K562 (cell line): Measurements from ENCODE around the gene PCDH19. TPM values are rescaled to one million over a fixed set of nuclear protein-coding genes. Genes with fewer than 3 reads are reported as not detected.

ENCODE experiments used
- ATAC-seq: fragments of 200-7000 bp; cut with Tn5 transposase; 3 replicates; pipeline ENCODE4 v1.9.1; 2020; ENCODE audit warnings: moderate library complexity
- BruUV-seq: library from RNA; stranded (reverse); fragments of 400-500 nt; replicated peaks from 2 replicates; lab custom pipeline; 2021; lab: Mats Ljungman, UMichigan
- CTCF ChIA-PET: fragments of 300-600 bp; formaldehyde crosslinking; extraction: SDS; loops from one replicate; lab custom pipeline; 2021; ENCODE audit warnings: low intra/inter-chr PET ratio; lab: Yijun Ruan, JAX
- POLR2A ChIA-PET: fragments of 300-600, 350-650 bp; sonication (Branson Sonifier 250); formaldehyde crosslinking; extraction: SDS; loops from one replicate; lab custom pipeline; 2021; ENCODE audit warnings: antibody characterized with exemption, inconsistent platforms; lab: Yijun Ruan, JAX
- DNase-seq, 4 experiments: peaks; one replicate each; pipeline versions ENCODE4 v3.0.0 to v3.0.0-alpha.2; 2011 to 2018; ENCODE audit warnings: low spot score in 3 of 4, mixed read lengths in 3 of 4; ENCODE audit errors: extremely low read depth in 1 of 4
- FAIRE-seq: peaks from 2 replicates; lab custom pipeline; 2011; peaks lifted over from hg19 to GRCh38; lab: Jason Lieb, UNC
- H2AFZ ChIP-seq: 2 replicates; pipeline ENCODE4 v1.6.0; 2011; ENCODE audit warnings: low read depth, low read length, control low read depth, inconsistent platforms
- H3K27ac ChIP-seq: fragments of 200-600 bp; 3 replicates; pipeline ENCODE4 v1.8.0; 2011; ENCODE audit warnings: low read depth, mild to moderate bottlenecking, control low read depth, inconsistent platforms, low read length, moderate library complexity, mixed read lengths; ENCODE audit errors: extremely low read depth
- H3K27me3 ChIP-seq, 2 experiments: fragments of 300-600 bp in 1 of 2; 2 replicates in 1 of 2; 3 replicates in 1 of 2; pipeline versions ENCODE4 v1.6.0 to v1.8.0; 2011; ENCODE audit warnings: inconsistent platforms in 2 of 2, low read length in 2 of 2, mild to moderate bottlenecking in 1 of 2, mixed read lengths in 1 of 2, moderate library complexity in 1 of 2; ENCODE audit not compliant: control insufficient read depth in 2 of 2, insufficient read depth in 2 of 2
- H3K36me3 ChIP-seq: fragments of 300-600 bp; 3 replicates; pipeline ENCODE4 v1.8.0; 2011; ENCODE audit warnings: mild to moderate bottlenecking, low read length, inconsistent platforms; ENCODE audit not compliant: control insufficient read depth, insufficient read depth
- H3K4me1 ChIP-seq, 2 experiments: fragments of 200-600 bp in 1 of 2; replicated peaks in 1 of 2; 2 replicates in 1 of 2; 3 replicates in 1 of 2; pipeline versions ENCODE4 v1.5.1 to v1.8.0; 2011; ENCODE audit warnings: inconsistent platforms in 2 of 2, low read length in 2 of 2, mild to moderate bottlenecking in 1 of 2, mixed read lengths in 1 of 2, moderate library complexity in 1 of 2; ENCODE audit not compliant: control insufficient read depth in 2 of 2, insufficient read depth in 2 of 2
- H3K4me2 ChIP-seq: 2 replicates; pipeline ENCODE4 v1.6.1; 2011; ENCODE audit warnings: low read length, control low read depth, inconsistent platforms, mixed read lengths; ENCODE audit not compliant: insufficient read depth
- H3K4me3 ChIP-seq: fragments of 200-600 bp; sonication (generic), shearing (Covaris generic); 2 replicates; pipeline ENCODE4 v1.5.1; 2016; ENCODE audit warnings: control low read depth, inconsistent platforms
- H3K79me2 ChIP-seq: fragments of 200-600 bp; 3 replicates; pipeline ENCODE4 v1.8.0; 2011; ENCODE audit warnings: low read length, inconsistent platforms; ENCODE audit not compliant: control insufficient read depth, insufficient read depth
- H3K9ac ChIP-seq, 2 experiments: 2 replicates each; pipeline versions ENCODE4 v1.6.0 to v1.6.1; 2011; ENCODE audit warnings: low read depth in 2 of 2, low read length in 2 of 2, control low read depth in 1 of 2, inconsistent platforms in 1 of 2, mild to moderate bottlenecking in 1 of 2, mixed read lengths in 1 of 2; ENCODE audit not compliant: insufficient read depth in 1 of 2
- H3K9me1 ChIP-seq: one replicate; pipeline ENCODE4 v1.6.0; 2011; ENCODE audit warnings: inconsistent platforms, mild to moderate bottlenecking, low read length, moderate library complexity; ENCODE audit not compliant: control insufficient read depth, insufficient read depth
- H3K9me3 ChIP-seq: replicated peaks from 2 replicates; pipeline ENCODE4 v1.5.1; 2011; ENCODE audit warnings: low read depth, low read length, inconsistent platforms; ENCODE audit not compliant: control insufficient read depth, insufficient read depth
- H4K20me1 ChIP-seq: replicated peaks from 2 replicates; pipeline ENCODE4 v1.6.1; 2011; ENCODE audit warnings: low read length, inconsistent platforms, mixed read lengths; ENCODE audit not compliant: control insufficient read depth, insufficient read depth
- CCAR2 ChIP-seq: fragments of 200-400 bp; formaldehyde crosslinking; IDR thresholded peaks from 2 replicates; pipeline ENCODE4 v1.6.1; 2017; ENCODE audit warnings: mild to moderate bottlenecking, low read depth, low read length
- ETV5 ChIP-seq: sonication (generic); formaldehyde crosslinking; IDR thresholded peaks from 2 replicates; pipeline ENCODE4 v1.4.0; 2020; ENCODE audit warnings: low read depth, mild to moderate bottlenecking, missing genetic modification reagents
- GABPB1 ChIP-seq: sonication (generic); formaldehyde crosslinking; IDR thresholded peaks from 2 replicates; pipeline ENCODE4 v1.8.0; 2022; ENCODE audit warnings: mild to moderate bottlenecking, missing genetic modification reagents
- KLF6 ChIP-seq: fragments of 250-450 bp; sonication (Bioruptor Pico); IDR thresholded peaks from 2 replicates; pipeline ENCODE4 v1.4.0; 2020; ENCODE audit warnings: mild to moderate bottlenecking, moderate library complexity, borderline replicate concordance
- RAD51 ChIP-seq: fragments of 450-650 bp; IDR thresholded peaks from 2 replicates; pipeline ENCODE4 v1.7.1; 2016; ENCODE audit warnings: low read depth, mild to moderate bottlenecking, borderline replicate concordance
- ZNF75A ChIP-seq: fragments of 450-650 bp; formaldehyde crosslinking; IDR thresholded peaks from 2 replicates; pipeline ENCODE4 v1.4.0; 2020; ENCODE audit warnings: mild to moderate bottlenecking
- WGBS: fragments of 100-300 bp; shearing (Covaris generic); methylation state at CpG from one replicate; pipeline ENCODE4 v1.1.6; 2016; ENCODE audit warnings: low coverage, mixed read lengths; ENCODE audit not compliant: insufficient coverage; ENCODE audit errors: missing lambda C conversion rate; 5-methylcytosine and 5-hydroxymethylcytosine counted together
- in situ Hi-C: fragments of 300-500 bp; cut with MboI; formaldehyde crosslinking; loops from 4 replicates; pipeline ENCODE4 v1.15.0; 2018; ENCODE audit warnings: inconsistent platforms, mixed read lengths
- intact Hi-C: fragments of 100-400 bp; cut with micrococcal nuclease; formaldehyde crosslinking; loops from 2 replicates; pipeline ENCODE4 v1.14.2; 2022
- polyA plus RNA-seq, 8 experiments: library from polyadenylated mRNA; depleted of rRNA in 4 of 8; stranded (reverse) in 5 of 8; unstranded in 3 of 8; fragments of >200 nt; fragmentation: Nextera tagmentation in 2 of 8; fragmentation: Illumina TruSeq in 1 of 8; extraction: Ambion mirVana in 2 of 8; extraction: Trizol in 1 of 8; gene quantifications; 2 replicates each; pipeline versions ENCODE4 v1.2.1 to v1.2.3, GENCODE V29; 2011 to 2014; ENCODE audit warnings: inconsistent platforms in 1 of 8, missing spikeins in 1 of 8
- total RNA-seq, 7 experiments: library from RNA; depleted of rRNA in 6 of 7; stranded (reverse); fragments of >200 nt in 6 of 7; fragmentation: Illumina TruSeq in 2 of 7; extraction: Trizol in 2 of 7; gene quantifications; 2 replicates each; pipeline versions ENCODE4 v1.2.1 to v1.2.3, GENCODE V29; 2011 to 2021; ENCODE audit warnings: low replicate concordance in 1 of 7
- TF ChIP-seq, protein P1 (sequence below): sonication (generic); formaldehyde crosslinking; IDR thresholded peaks from 2 replicates; pipeline ENCODE4 v1.8.0; 2022; ENCODE audit warnings: mild to moderate bottlenecking, missing genetic modification reagents
- TF ChIP-seq, protein P2 (sequence below): IDR thresholded peaks from 2 replicates; pipeline ENCODE4 v1.6.1; 2016; ENCODE audit warnings: missing genetic modification characterization, missing compliant biosample characterization
- TF ChIP-seq, protein P3 (sequence below): sonication (generic); IDR thresholded peaks from 2 replicates; pipeline ENCODE4 v1.6.1; 2016
- TF ChIP-seq, protein P4 (sequence below): fragments of 450-650 bp; formaldehyde crosslinking; IDR thresholded peaks from 2 replicates; pipeline ENCODE4 v1.4.0; 2020; ENCODE audit warnings: mild to moderate bottlenecking, mixed read lengths

The PCDH19 gene
- total and polyA plus RNA-seq, 9 of the 15 experiments (the other 6 are each of a cell fraction or from before 2014, with no cell fraction given): not detected

DNA sequence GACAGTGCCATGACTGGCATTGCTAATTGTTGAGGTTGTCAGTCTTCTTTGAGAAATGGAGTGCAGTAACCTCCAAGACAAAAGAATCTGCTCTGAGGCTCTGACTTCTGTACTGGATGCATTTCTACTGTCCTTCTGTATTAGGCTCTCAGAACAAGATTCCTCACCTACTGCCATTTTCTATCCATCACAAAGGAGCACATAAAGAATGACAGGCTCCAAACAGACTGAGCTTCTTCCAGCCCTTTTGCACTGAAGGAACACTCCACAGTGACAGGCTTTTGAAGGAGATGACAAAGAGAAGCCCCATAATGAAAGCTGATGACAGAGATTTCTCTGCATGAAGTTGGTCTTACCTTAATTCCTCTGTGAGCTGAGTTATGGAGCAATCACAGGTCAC is 162.2 kb downstream of the PCDH19 start (continued):
- TF ChIP-seq, protein P1, sequence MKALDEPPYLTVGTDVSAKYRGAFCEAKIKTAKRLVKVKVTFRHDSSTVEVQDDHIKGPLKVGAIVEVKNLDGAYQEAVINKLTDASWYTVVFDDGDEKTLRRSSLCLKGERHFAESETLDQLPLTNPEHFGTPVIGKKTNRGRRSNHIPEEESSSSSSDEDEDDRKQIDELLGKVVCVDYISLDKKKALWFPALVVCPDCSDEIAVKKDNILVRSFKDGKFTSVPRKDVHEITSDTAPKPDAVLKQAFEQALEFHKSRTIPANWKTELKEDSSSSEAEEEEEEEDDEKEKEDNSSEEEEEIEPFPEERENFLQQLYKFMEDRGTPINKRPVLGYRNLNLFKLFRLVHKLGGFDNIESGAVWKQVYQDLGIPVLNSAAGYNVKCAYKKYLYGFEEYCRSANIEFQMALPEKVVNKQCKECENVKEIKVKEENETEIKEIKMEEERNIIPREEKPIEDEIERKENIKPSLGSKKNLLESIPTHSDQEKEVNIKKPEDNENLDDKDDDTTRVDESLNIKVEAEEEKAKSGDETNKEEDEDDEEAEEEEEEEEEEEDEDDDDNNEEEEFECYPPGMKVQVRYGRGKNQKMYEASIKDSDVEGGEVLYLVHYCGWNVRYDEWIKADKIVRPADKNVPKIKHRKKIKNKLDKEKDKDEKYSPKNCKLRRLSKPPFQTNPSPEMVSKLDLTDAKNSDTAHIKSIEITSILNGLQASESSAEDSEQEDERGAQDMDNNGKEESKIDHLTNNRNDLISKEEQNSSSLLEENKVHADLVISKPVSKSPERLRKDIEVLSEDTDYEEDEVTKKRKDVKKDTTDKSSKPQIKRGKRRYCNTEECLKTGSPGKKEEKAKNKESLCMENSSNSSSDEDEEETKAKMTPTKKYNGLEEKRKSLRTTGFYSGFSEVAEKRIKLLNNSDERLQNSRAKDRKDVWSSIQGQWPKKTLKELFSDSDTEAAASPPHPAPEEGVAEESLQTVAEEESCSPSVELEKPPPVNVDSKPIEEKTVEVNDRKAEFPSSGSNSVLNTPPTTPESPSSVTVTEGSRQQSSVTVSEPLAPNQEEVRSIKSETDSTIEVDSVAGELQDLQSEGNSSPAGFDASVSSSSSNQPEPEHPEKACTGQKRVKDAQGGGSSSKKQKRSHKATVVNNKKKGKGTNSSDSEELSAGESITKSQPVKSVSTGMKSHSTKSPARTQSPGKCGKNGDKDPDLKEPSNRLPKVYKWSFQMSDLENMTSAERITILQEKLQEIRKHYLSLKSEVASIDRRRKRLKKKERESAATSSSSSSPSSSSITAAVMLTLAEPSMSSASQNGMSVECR: no peak
- no peak for TF ChIP-seq ETV5 (CRISPR knock-in tag)

DNA sequence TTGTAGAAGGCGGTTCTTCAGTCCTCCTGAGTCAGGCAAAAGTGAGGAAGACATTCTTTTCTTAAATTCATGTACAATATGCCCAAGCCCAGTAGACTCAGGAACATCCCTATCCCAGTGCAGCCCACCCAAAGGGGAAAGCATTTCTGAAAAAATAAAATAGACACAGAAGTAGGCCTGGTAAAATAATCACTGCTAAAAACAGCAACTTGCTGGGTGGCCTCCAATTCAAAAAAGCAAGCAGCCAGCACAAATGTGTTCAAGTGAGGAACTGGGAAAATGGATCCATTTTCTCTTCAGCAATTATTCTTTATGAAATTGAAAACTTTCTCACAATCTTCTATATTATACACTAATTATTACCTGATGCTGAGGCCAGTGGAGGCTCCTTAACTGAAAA is 165.4 kb downstream of the PCDH19 start:
- Histone ChIP-seq H3K4me1 (no peaks in the 10 kb centered on the region), H3K79me2 (no peaks in the 10 kb centered on the region)
- in situ Hi-C loops: no loop called here
- TF ChIP-seq GABPB1 (no peak), CCAR2 (no peak), KLF6 (CRISPR knock-in tag) (no peak), RAD51 (no peak), ZNF75A (CRISPR knock-in tag) (no peak)
- TF ChIP-seq, protein P2, sequence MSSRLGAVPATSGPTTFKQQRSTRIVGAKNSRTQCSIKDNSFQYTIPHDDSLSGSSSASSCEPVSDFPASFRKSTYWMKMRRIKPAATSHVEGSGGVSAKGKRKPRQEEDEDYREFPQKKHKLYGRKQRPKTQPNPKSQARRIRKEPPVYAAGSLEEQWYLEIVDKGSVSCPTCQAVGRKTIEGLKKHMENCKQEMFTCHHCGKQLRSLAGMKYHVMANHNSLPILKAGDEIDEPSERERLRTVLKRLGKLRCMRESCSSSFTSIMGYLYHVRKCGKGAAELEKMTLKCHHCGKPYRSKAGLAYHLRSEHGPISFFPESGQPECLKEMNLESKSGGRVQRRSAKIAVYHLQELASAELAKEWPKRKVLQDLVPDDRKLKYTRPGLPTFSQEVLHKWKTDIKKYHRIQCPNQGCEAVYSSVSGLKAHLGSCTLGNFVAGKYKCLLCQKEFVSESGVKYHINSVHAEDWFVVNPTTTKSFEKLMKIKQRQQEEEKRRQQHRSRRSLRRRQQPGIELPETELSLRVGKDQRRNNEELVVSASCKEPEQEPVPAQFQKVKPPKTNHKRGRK (tag): no peak
- TF ChIP-seq, protein P3, sequence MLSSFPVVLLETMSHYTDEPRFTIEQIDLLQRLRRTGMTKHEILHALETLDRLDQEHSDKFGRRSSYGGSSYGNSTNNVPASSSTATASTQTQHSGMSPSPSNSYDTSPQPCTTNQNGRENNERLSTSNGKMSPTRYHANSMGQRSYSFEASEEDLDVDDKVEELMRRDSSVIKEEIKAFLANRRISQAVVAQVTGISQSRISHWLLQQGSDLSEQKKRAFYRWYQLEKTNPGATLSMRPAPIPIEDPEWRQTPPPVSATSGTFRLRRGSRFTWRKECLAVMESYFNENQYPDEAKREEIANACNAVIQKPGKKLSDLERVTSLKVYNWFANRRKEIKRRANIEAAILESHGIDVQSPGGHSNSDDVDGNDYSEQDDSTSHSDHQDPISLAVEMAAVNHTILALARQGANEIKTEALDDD: no peak
- TF ChIP-seq, protein P4, sequence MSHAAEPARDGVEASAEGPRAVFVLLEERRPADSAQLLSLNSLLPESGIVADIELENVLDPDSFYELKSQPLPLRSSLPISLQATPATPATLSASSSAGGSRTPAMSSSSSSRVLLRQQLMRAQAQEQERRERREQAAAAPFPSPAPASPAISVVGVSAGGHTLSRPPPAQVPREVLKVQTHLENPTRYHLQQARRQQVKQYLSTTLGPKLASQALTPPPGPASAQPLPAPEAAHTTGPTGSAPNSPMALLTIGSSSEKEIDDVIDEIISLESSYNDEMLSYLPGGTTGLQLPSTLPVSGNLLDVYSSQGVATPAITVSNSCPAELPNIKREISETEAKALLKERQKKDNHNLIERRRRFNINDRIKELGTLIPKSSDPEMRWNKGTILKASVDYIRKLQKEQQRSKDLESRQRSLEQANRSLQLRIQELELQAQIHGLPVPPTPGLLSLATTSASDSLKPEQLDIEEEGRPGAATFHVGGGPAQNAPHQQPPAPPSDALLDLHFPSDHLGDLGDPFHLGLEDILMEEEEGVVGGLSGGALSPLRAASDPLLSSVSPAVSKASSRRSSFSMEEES (CRISPR knock-in tag): no peak
- TF ChIP-seq, all 486 proteins: peak for 0
- FAIRE-seq (no peak), DNase-seq (no peak), ATAC-seq (no peak)
- Histone ChIP-seq H3K27ac (no peak overlapping the region), H4K20me1 (no peaks in the 10 kb centered on the region), H3K9me3 (no peaks in the 10 kb centered on the region), H3K27me3 (no peaks in the 10 kb centered on the region), H3K9ac (no peak overlapping the region), H3K4me2 (no peak overlapping the region), H3K36me3 (no peaks in the 10 kb centered on the region), H2AFZ (no peak overlapping the region), H3K4me3 (no peak overlapping the region), H3K9me1 (no peaks in the 10 kb centered on the region)
- 0% methylated on average over 1 of the region's 1 CpG for WGBS
- ChIA-PET POLR2A (no interaction called here), CTCF (no interaction called here)
- intact Hi-C loops: no loop called here
- BruUV-seq: no TSS peak
